KMS-11 (cell line): Measurements from ENCODE around the gene UCN2.

ENCODE experiments used
- H2AFZ ChIP-seq: fragments of 200-600 bp; sonication (generic); 2 replicates; pipeline ENCODE4 v1.6.1; 2016; ENCODE audit warnings: antibody characterized with exemption, mixed run types, low read depth
- H3K27ac ChIP-seq: fragments of 200-600 bp; sonication (generic); 2 replicates; pipeline ENCODE4 v1.6.1; 2016; ENCODE audit warnings: mild to moderate bottlenecking, mixed run types
- H3K27me3 ChIP-seq: fragments of 200-600 bp; sonication (generic); 2 replicates; pipeline ENCODE4 v1.6.1; 2017; ENCODE audit warnings: mild to moderate bottlenecking, low read depth, mixed run types, moderate library complexity; ENCODE audit not compliant: insufficient read depth
- H3K36me3 ChIP-seq: fragments of 200-600 bp; sonication (generic); 2 replicates; pipeline ENCODE4 v1.6.1; 2017; ENCODE audit warnings: mild to moderate bottlenecking, mixed run types; ENCODE audit not compliant: insufficient read depth
- H3K4me1 ChIP-seq: fragments of 200-600 bp; sonication (generic); 2 replicates; pipeline ENCODE4 v1.6.1; 2016; ENCODE audit warnings: mild to moderate bottlenecking, low read depth, mixed run types; ENCODE audit not compliant: poor library complexity, severe bottlenecking
- H3K4me2 ChIP-seq: fragments of 200-600 bp; sonication (generic); 2 replicates; pipeline ENCODE4 v1.7.0; 2016; ENCODE audit warnings: mild to moderate bottlenecking, mixed run types
- H3K4me3 ChIP-seq: fragments of 200-600 bp; sonication (generic); IDR thresholded peaks from 2 replicates; pipeline ENCODE4 v1.6.1; 2017; ENCODE audit warnings: low read depth, low read length, mixed read lengths; ENCODE audit not compliant: insufficient read depth
- H3K79me2 ChIP-seq: fragments of 200-600 bp; sonication (generic); 2 replicates; pipeline ENCODE4 v1.6.1; 2016; ENCODE audit warnings: low read depth, mixed run types; ENCODE audit not compliant: insufficient read depth
- H3K9ac ChIP-seq: fragments of 200-600 bp; sonication (generic); 2 replicates; pipeline ENCODE4 v1.6.1; 2016; ENCODE audit warnings: mild to moderate bottlenecking, mixed run types
- H4K20me1 ChIP-seq: fragments of 200-600 bp; sonication (generic); 2 replicates; pipeline ENCODE4 v1.6.1; 2016; ENCODE audit warnings: mild to moderate bottlenecking, mixed run types; ENCODE audit not compliant: insufficient read depth
- CTCF ChIP-seq: fragments of 200-600 bp; sonication (generic); conservative IDR thresholded peaks from 2 replicates; pipeline ENCODE4 v1.6.1; 2017; ENCODE audit warnings: low read depth, mild to moderate bottlenecking, antibody characterized with exemption, low read length, moderate library complexity, mixed read lengths

UCN2 gene

GRCh38 chr3:48576647-48577046, 13.1 kb upstream of the UCN2 start:
- H3K79me2 ChIP-seq, result no peaks in the 10 kb centered on the region

GRCh38 chr3:48575366-48575765, 11.8 kb upstream of the UCN2 start:
- no peak overlapping the region for H3K4me2 ChIP-seq
- H3K27me3 ChIP-seq, result peaks cover 6% of the 10 kb centered on the region; the same call in 1 of the 2 replicates
- H4K20me1 ChIP-seq, result no peaks in the 10 kb centered on the region
- no peak overlapping the region for H2AFZ ChIP-seq
- H3K9ac ChIP-seq, result no peak overlapping the region
- H3K4me1 ChIP-seq, result no peaks in the 10 kb centered on the region
- H3K79me2 ChIP-seq, result no peaks in the 10 kb centered on the region
- no peak overlapping the region for H3K4me3 ChIP-seq
- no peaks in the 10 kb centered on the region for H3K36me3 ChIP-seq
- no peak overlapping the region for H3K27ac ChIP-seq
- no peak for TF ChIP-seq CTCF

More at GRCh38 chr3:48576647-48577046, 13.1 kb upstream of the UCN2 start:
- H3K27me3 ChIP-seq, result peaks cover 17% of the 10 kb centered on the region; the same call in 1 of the 2 replicates
- TF ChIP-seq CTCF, result no peak
- no peaks in the 10 kb centered on the region for H3K36me3 ChIP-seq
- H3K9ac ChIP-seq, result no peak overlapping the region
- no peak overlapping the region for H3K4me3 ChIP-seq
- H3K4me2 ChIP-seq, result no peak overlapping the region
- H2AFZ ChIP-seq, result no peak overlapping the region
- no peaks in the 10 kb centered on the region for H3K4me1 ChIP-seq
- H4K20me1 ChIP-seq, result no peaks in the 10 kb centered on the region
- H3K27ac ChIP-seq, result no peak overlapping the region

GRCh38 chr3:48573973-48574585, 10.5 kb upstream of the UCN2 start:
- H3K4me2 ChIP-seq, result no peak overlapping the region
- no peaks in the 10 kb centered on the region for H3K4me1 ChIP-seq
- no peaks in the 10 kb centered on the region; the same call in 1 of the 2 replicates for H3K27me3 ChIP-seq
- H2AFZ ChIP-seq, result no peak overlapping the region
- H3K9ac ChIP-seq, result no peak overlapping the region
- H4K20me1 ChIP-seq, result no peaks in the 10 kb centered on the region
- TF ChIP-seq CTCF, result no peak
- no peaks in the 10 kb centered on the region for H3K36me3 ChIP-seq
- H3K27ac ChIP-seq, result no peak overlapping the region
- H3K4me3 ChIP-seq, result no peak overlapping the region
- no peaks in the 10 kb centered on the region for H3K79me2 ChIP-seq

GRCh38 chr3:48572517-48572916, 8.9 kb upstream of the UCN2 start:
- H2AFZ ChIP-seq, result no peak overlapping the region
- H3K4me2 ChIP-seq, result no peak overlapping the region
- no peaks in the 10 kb centered on the region for H4K20me1 ChIP-seq
- no peak overlapping the region for H3K4me3 ChIP-seq
- no peaks in the 10 kb centered on the region for H3K27me3 ChIP-seq
- H3K36me3 ChIP-seq, result no peaks in the 10 kb centered on the region
- H3K79me2 ChIP-seq, result no peaks in the 10 kb centered on the region
- no peaks in the 10 kb centered on the region for H3K4me1 ChIP-seq
- H3K27ac ChIP-seq, result no peak overlapping the region
- no peak overlapping the region for H3K9ac ChIP-seq
- no peak for TF ChIP-seq CTCF
